Endothelial cell of umbilical vein (primary cell): ENCODE data around the gene SORCS2. TPM values are rescaled to one million over a fixed set of nuclear protein-coding genes. Genes with fewer than 3 reads are reported as not detected.

Source experiments
- BruUV-seq: library from RNA; stranded (reverse); fragments of 400-500 nt; replicated peaks from 2 replicates; lab custom pipeline; 2021; lab: Mats Ljungman, UMichigan
- CTCF ChIA-PET: fragments of 300-600, 350-600 bp; sonication (Branson Sonifier 250); formaldehyde crosslinking; loops from one replicate; lab custom pipeline; 2021; ENCODE audit warnings: antibody characterized with exemption, inconsistent platforms; lab: Charles Lee
- POLR2A ChIA-PET: fragments of 300-600, 350-600 bp; sonication (Branson Sonifier 250); formaldehyde crosslinking; loops from one replicate; lab custom pipeline; 2021; ENCODE audit warnings: antibody characterized with exemption, inconsistent platforms; lab: Charles Lee
- DNase-seq: peaks from one replicate; pipeline ENCODE4 v3.0.0-alpha.2; 2011; ENCODE audit warnings: low read depth, low spot score
- FAIRE-seq: peaks from 2 replicates; lab custom pipeline; 2011; peaks lifted over from hg19 to GRCh38; lab: Jason Lieb, UNC
- H2AFZ ChIP-seq: 2 replicates; pipeline ENCODE4 v1.6.0; 2012; ENCODE audit warnings: low read depth, low read length, control low read depth, inconsistent platforms
- H3K27ac ChIP-seq: 2 replicates; pipeline ENCODE4 v1.5.1; 2011; ENCODE audit warnings: low read depth, mild to moderate bottlenecking, control low read depth, low read length, moderate library complexity; ENCODE audit not compliant: insufficient read depth
- H3K27me3 ChIP-seq, 2 experiments: 2 replicates each; pipeline versions ENCODE4 v1.6.0 to v1.6.1; 2011; ENCODE audit warnings: low read length in 2 of 2, mixed read lengths in 1 of 2; ENCODE audit not compliant: control insufficient read depth in 2 of 2, insufficient read depth in 2 of 2
- H3K36me3 ChIP-seq, 2 experiments: 2 replicates in 1 of 2; 3 replicates in 1 of 2; pipeline ENCODE4 v1.5.1; 2011; ENCODE audit warnings: low read length in 2 of 2, mild to moderate bottlenecking in 1 of 2, moderate library complexity in 1 of 2; ENCODE audit not compliant: control insufficient read depth in 2 of 2, insufficient read depth in 2 of 2; ENCODE audit errors: extremely low read depth in 1 of 2
- H3K4me1 ChIP-seq: 3 replicates; pipeline ENCODE4 v1.5.1; 2011; ENCODE audit warnings: mild to moderate bottlenecking, low read length; ENCODE audit not compliant: control insufficient read depth, insufficient read depth; ENCODE audit errors: extremely low read depth
- H3K4me2 ChIP-seq: 2 replicates; pipeline ENCODE4 v1.6.1; 2011; ENCODE audit warnings: low read length, control low read depth, mixed read lengths; ENCODE audit not compliant: insufficient read depth
- H3K4me3 ChIP-seq, 3 experiments: fragments of 200-600 bp in 1 of 3; sonication (generic), shearing (Covaris generic) in 1 of 3; replicated peaks in 1 of 3; 2 replicates each; pipeline ENCODE4 v1.5.1; 2011 to 2016; ENCODE audit warnings: control low read depth in 3 of 3, low read length in 3 of 3, mild to moderate bottlenecking in 2 of 3, inconsistent platforms in 1 of 3, low read depth in 1 of 3, moderate library complexity in 1 of 3; ENCODE audit not compliant: insufficient read depth in 1 of 3
- H3K79me2 ChIP-seq: 2 replicates; pipeline ENCODE4 v1.6.0; 2012; ENCODE audit warnings: low read length, inconsistent platforms; ENCODE audit not compliant: control insufficient read depth, insufficient read depth
- H3K9ac ChIP-seq: replicated peaks from 2 replicates; pipeline ENCODE3; 2011; ENCODE audit warnings: low read length, control low read depth; ENCODE audit not compliant: insufficient read depth; ENCODE audit errors: extremely low read depth
- H3K9me1 ChIP-seq: replicated peaks from 3 replicates; pipeline ENCODE4 v1.6.0; 2011; ENCODE audit warnings: mild to moderate bottlenecking, low read length; ENCODE audit not compliant: control insufficient read depth, insufficient read depth; ENCODE audit errors: extremely low read depth
- H3K9me3 ChIP-seq: replicated peaks from 2 replicates; pipeline ENCODE4 v1.5.1; 2012; ENCODE audit warnings: low read length, inconsistent platforms; ENCODE audit not compliant: control insufficient read depth, insufficient read depth
- H4K20me1 ChIP-seq: replicated peaks from 2 replicates; pipeline ENCODE3; 2011; ENCODE audit warnings: mild to moderate bottlenecking, low read length; ENCODE audit not compliant: control insufficient read depth, insufficient read depth; ENCODE audit errors: extremely low read depth
- CTCF ChIP-seq, 2 donors: IDR thresholded peaks; 1 replicate in 1 of 2; 2 replicates in 1 of 2; pipeline ENCODE4 v1.5.1; 2011; ENCODE audit warnings: low read length in 2 of 2, mild to moderate bottlenecking in 2 of 2, moderate library complexity in 2 of 2, control low read depth in 1 of 2, inconsistent platforms in 1 of 2, low read depth in 1 of 2; ENCODE audit not compliant: insufficient read depth in 1 of 2; ENCODE audit errors: extremely low read depth in 1 of 2
- EZH2 ChIP-seq: IDR thresholded peaks from 2 replicates; pipeline ENCODE4 v1.6.1; 2012; ENCODE audit warnings: borderline replicate concordance, low read depth, mild to moderate bottlenecking, moderate library complexity, low read length, inconsistent platforms; ENCODE audit not compliant: severe bottlenecking
- FOS ChIP-seq: IDR thresholded peaks from 2 replicates; pipeline ENCODE4 v1.6.1; 2011; ENCODE audit warnings: mild to moderate bottlenecking, low read length, moderate library complexity, borderline replicate concordance; ENCODE audit not compliant: insufficient read depth
- GATA2 ChIP-seq: IDR thresholded peaks from 2 replicates; pipeline ENCODE4 v1.7.0; 2011; ENCODE audit warnings: low read depth, mild to moderate bottlenecking, moderate library complexity, mixed read lengths, low read length; ENCODE audit not compliant: insufficient read length, insufficient read depth
- JUN ChIP-seq: IDR thresholded peaks from 2 replicates; pipeline ENCODE4 v1.6.1; 2011; ENCODE audit warnings: borderline replicate concordance, low read depth; ENCODE audit not compliant: insufficient read length, insufficient read depth
- MAX ChIP-seq: IDR thresholded peaks from 2 replicates; pipeline ENCODE4 v1.6.1; 2011; ENCODE audit not compliant: insufficient read depth, insufficient read length
- MYC ChIP-seq: IDR thresholded peaks from one replicate; pipeline ENCODE4 v1.6.1; 2011; ENCODE audit warnings: mild to moderate bottlenecking, low read depth, low read length
- POLR2A ChIP-seq: IDR thresholded peaks from 2 replicates; pipeline ENCODE4 v1.6.1; 2012; ENCODE audit warnings: low read depth, mild to moderate bottlenecking, control low read depth, low read length
- POLR2AphosphoS5 ChIP-seq: IDR thresholded peaks from 2 replicates; pipeline ENCODE4 v1.6.1; 2012; ENCODE audit warnings: low read depth, mild to moderate bottlenecking, control low read depth, low read length, moderate library complexity; ENCODE audit not compliant: insufficient read depth
- dilution Hi-C: fragments of 300-500 bp; cut with MboI; formaldehyde crosslinking; loops from one replicate; pipeline ENCODE4 v1.15.0; 2019; ENCODE audit warnings: low sequenced_read_pairs; ENCODE audit not compliant: extremely low pct_ligation_motif_present
- intact Hi-C: fragments of 100-400 bp; cut with micrococcal nuclease; formaldehyde crosslinking; loops from one replicate; pipeline ENCODE4 v1.10.0; 2022
- polyA plus RNA-seq, 4 experiments: library from polyadenylated mRNA; depleted of rRNA in 3 of 4; stranded (reverse) in 3 of 4; unstranded in 1 of 4; fragments of >200 nt; gene quantifications; 2 replicates each; pipeline versions ENCODE4 v1.2.1 to v1.2.3, GENCODE V29; 2011 to 2012; ENCODE audit warnings: missing spikeins in 1 of 4
- total RNA-seq: library from RNA; stranded (reverse); gene quantifications from 2 replicates; pipeline ENCODE4 v1.2.3, GENCODE V29; 2021

Gene SORCS2
- total and polyA plus RNA-seq, 2 donors (not counting 3 experiments of a cell fraction or from before 2014, with no cell fraction given), result not detected

- no peak for DNase-seq
- H2AFZ ChIP-seq, result no peak overlapping the region
- no peak overlapping the region for H3K27ac ChIP-seq
- intact Hi-C loops (no loop called here), dilution Hi-C loops (no loop called here)
- no peak overlapping the region for H3K4me2 ChIP-seq
- H3K4me3 ChIP-seq, result no peak overlapping the region
- CTCF ChIA-PET, result no interaction called here
- H3K4me1 ChIP-seq, result no peaks in the 10 kb centered on the region
- BruUV-seq, result no TSS peak
- H4K20me1 ChIP-seq, result no peaks in the 10 kb centered on the region
- POLR2A ChIA-PET, result no interaction called here
- no peak overlapping the region for H3K9ac ChIP-seq
- no peaks in the 10 kb centered on the region for H3K27me3 ChIP-seq
- H3K36me3 ChIP-seq, result no peaks in the 10 kb centered on the region
- H3K79me2 ChIP-seq, result no peaks in the 10 kb centered on the region
- no peaks in the 10 kb centered on the region for H3K9me3 ChIP-seq
- no peak for FAIRE-seq
- TF ChIP-seq FOS, result no peak
- TF ChIP-seq POLR2A, result no peak
- TF ChIP-seq CTCF (IDR thresholded peaks at IDR 0.05; ENCODE audit: extremely low read depth in 1 of 2, insufficient read depth in 1 of 2, low read depth in 1 of 2, low read length in 2 of 2), result no peak
- no peak for TF ChIP-seq POLR2AphosphoS5
- no peak for TF ChIP-seq GATA2
- TF ChIP-seq MAX, result no peak
- no peak for TF ChIP-seq JUN
- no peak for TF ChIP-seq MYC
- TF ChIP-seq EZH2, result no peak
- H3K9me1 ChIP-seq, result no peaks in the 10 kb centered on the region
Measured at GRCh38 chr4:7398104-7398423, 205.7 kb downstream of the SORCS2 start.
